T-helper 2 cell treated with Interferon-gamma antibody and Interleukin-4, amounts not matched to agents 100 ng/mL and 5 ng/mL, for 36 hours (primary cell): ENCODE measurements around the gene KIAA1143. TPM values are rescaled to one million over a fixed set of nuclear protein-coding genes. Genes with fewer than 3 reads are reported as not detected.

ENCODE experiments used
- intact Hi-C: fragments of 100-400 bp; cut with micrococcal nuclease; formaldehyde crosslinking; loops from one replicate; pipeline ENCODE4 v1.15.1; 2023
- total RNA-seq: library from RNA; stranded (reverse); gene quantifications from 2 replicates; pipeline ENCODE4 v1.2.3, GENCODE V29; 2022

KIAA1143 gene
- total RNA-seq, result 33.1 and 37.3 TPM in 2 replicates

GRCh38 chr3:44761424-44762169, at the start of gene KIAA1143, which contains the start of gene KIF15:
KIAA1143 (minus strand) TSS chr3:44761619; CDS start chr3:44761602, 17 bp downstream.
KIF15 (plus strand) TSS chr3:44761794; CDS start chr3:44761866, 72 bp downstream.
- intact Hi-C loops, result loop anchor here (1.0 to 10.0 kb wide), 10 partner anchors 32 to 923 kb away; partner anchors contain the start of genes EXOSC7, SACM1L, TCAIM and ZDHHC3

- intact Hi-C loops, result no loop called here
Measured at GRCh38 chr3:44805960-44806359, 44.5 kb upstream of the KIAA1143 start.

- intact Hi-C loops, result no loop called here
Measured at GRCh38 chr3:44803298-44803697, 41.9 kb upstream of the KIAA1143 start.

- intact Hi-C loops, result no loop called here
Measured at GRCh38 chr3:44802011-44802410, 40.6 kb upstream of the KIAA1143 start.

GRCh38 chr3:44795197-44795596, 33.8 kb upstream of the KIAA1143 start:
- intact Hi-C loops, result no loop called here

GRCh38 chr3:44782891-44783290, 21.5 kb upstream of the KIAA1143 start:
- intact Hi-C loops, result no loop called here

GRCh38 chr3:44772099-44772442, 10.7 kb upstream of the KIAA1143 start:
- intact Hi-C loops, result no loop called here

GRCh38 chr3:44771424-44772098, 10.1 kb upstream of the KIAA1143 start:
- intact Hi-C loops, result no loop called here

- intact Hi-C loops, result loop anchor here (10.0 kb wide), 2 partner anchors 289 to 921 kb away; partner anchors contain the start of genes SACM1L and ZNF445
Measured at GRCh38 chr3:44764248-44764647, 2.8 kb upstream of the KIAA1143 start.

- intact Hi-C loops, result loop anchor here (1.0 to 10.0 kb wide), 3 partner anchors 137 to 922 kb away; partner anchors contain the start of genes SACM1L, ZNF197 and ZNF445
Measured at GRCh38 chr3:44762690-44763089, 1.3 kb upstream of the KIAA1143 start.

GRCh38 chr3:44762170-44762677, 805 bp upstream of the KIAA1143 start:
- intact Hi-C loops, result loop anchor here (1.0 to 10.0 kb wide), 3 partner anchors 137 to 923 kb away; partner anchors contain the start of genes SACM1L, ZNF197 and ZNF445

GRCh38 chr3:44761101-44761423, 357 bp downstream of the KIAA1143 start:
- intact Hi-C loops, result loop anchor here (1.0 to 10.0 kb wide), 9 partner anchors 32 to 924 kb away; partner anchors contain the start of genes EXOSC7, SACM1L, TCAIM and ZDHHC3

- intact Hi-C loops, result no loop called here
Measured at GRCh38 chr3:44734646-44735168, 26.7 kb downstream of the KIAA1143 start.

GRCh38 chr3:44729384-44729910, 32.0 kb downstream of the KIAA1143 start, which contains the start of gene ZNF501:
ZNF501 (plus strand) TSS chr3:44729635; CDS start chr3:44734422, 4,787 bp downstream.
- intact Hi-C loops, result loop anchor here (1.0 kb wide), 2 partner anchors 32 to 219 kb away; partner anchors contain the start of genes KIAA1143 and KIF15

- intact Hi-C loops, result no loop called here
Measured at GRCh38 chr3:44722103-44722401, 39.4 kb downstream of the KIAA1143 start.

GRCh38 chr3:44721231-44722102, 40.0 kb downstream of the KIAA1143 start:
- intact Hi-C loops, result no loop called here

- intact Hi-C loops, result no loop called here
Measured at GRCh38 chr3:44712455-44713075, 48.9 kb downstream of the KIAA1143 start, which contains the start of gene ZNF502. ZNF502 (plus strand) TSS chr3:44712660; CDS start chr3:44720262, 7,602 bp downstream.
